Left lung (tissue), 10 donors: ENCODE measurements around the gene HCK. TPM values are rescaled to one million over a fixed set of nuclear protein-coding genes. Genes with fewer than 3 reads are reported as not detected.

ENCODE experiments used
- ATAC-seq: fragments of 200-7000 bp; cut with Tn5 transposase; one replicate; pipeline ENCODE4 v1.9.1; 2020; ENCODE audit warnings: moderate library complexity
- DNase-seq, 4 donors: peaks; one replicate each; pipeline ENCODE4 v3.0.0-alpha.2; 2013 to 2020
- H3K27ac ChIP-seq, 2 donors: fragments of 200-600 bp; sonication (generic) in 1 of 2; one replicate each; pipeline versions ENCODE4 v1.5.0 to v1.8.0; 2020 to 2021
- H3K27me3 ChIP-seq, 2 donors: fragments of 200-600 bp; sonication (generic) in 1 of 2; one replicate each; pipeline versions ENCODE4 v1.5.0 to v1.8.0; 2020 to 2021
- H3K36me3 ChIP-seq, 2 donors: fragments of 200-600 bp; sonication (generic) in 1 of 2; one replicate each; pipeline versions ENCODE4 v1.5.0 to v1.8.0; 2020 to 2021
- H3K4me1 ChIP-seq, 2 donors: fragments of 200-600 bp; one replicate each; pipeline ENCODE4 v1.8.0; 2021
- H3K4me3 ChIP-seq, 2 donors: fragments of 200-600 bp; sonication (generic) in 1 of 2; one replicate each; pipeline versions ENCODE4 v1.5.0 to v1.8.0; 2020 to 2021; ENCODE audit warnings: mild to moderate bottlenecking in 1 of 2
- H3K9me3 ChIP-seq, 2 donors: fragments of 200-600 bp; sonication (generic) in 1 of 2; one replicate each; pipeline versions ENCODE4 v1.5.0 to v1.8.0; 2020 to 2021
- CTCF ChIP-seq, 2 donors: fragments of 200-600 bp; sonication (generic) in 1 of 2; IDR thresholded peaks; one replicate each; pipeline versions ENCODE4 v1.5.0 to v1.8.0; 2021; ENCODE audit warnings: antibody characterized with exemption in 2 of 2
- intact Hi-C, 2 donors: fragments of 100-400 bp; cut with DNase I; formaldehyde crosslinking; loops; one replicate each; pipeline versions ENCODE4 v1.11.2 to v1.14.2; 2022
- polyA plus RNA-seq, 6 donors: library from polyadenylated mRNA; unstranded; fragments of 120-200 nt; gene quantifications; one replicate each; pipeline ENCODE4 v1.2.1, GENCODE V29; 2013; ENCODE audit not compliant: insufficient read length in 6 of 6
- total RNA-seq, 2 donors: library from RNA; stranded (reverse); fragmentation: NEBNext Ultra II Directional; extraction: Animal tissue kit (Norgen Biotek cat#: 25700); gene quantifications; one replicate each; pipeline ENCODE4 v1.2.1, GENCODE V29; 2021
- donor health status: DM: no; HTN: yes; CAD: no.
- donor health status: DM: no; HTN: no; CAD: no.

HCK gene
- total and polyA plus RNA-seq, 8 donors = 3.0 to 110 (median 5.0) TPM

- peaks cover 30 to 59% of the 10 kb centered on the region in 2 donors for H3K27me3 ChIP-seq
- H3K36me3 ChIP-seq = peaks cover 0 to 7% of the 10 kb centered on the region in 2 donors
- ATAC-seq (no peak), DNase-seq (no peak)
- peaks cover 0 to 36% of the 10 kb centered on the region in 2 donors for H3K4me1 ChIP-seq
- TF ChIP-seq CTCF (IDR thresholded peaks at IDR 0.05) = no peak
- peak overlapping the region in 1 of 2 donors; percentile 97 for H3K27ac ChIP-seq
- intact Hi-C loops = no loop called here
- no peak overlapping the region for H3K4me3 ChIP-seq
- no peaks in the 10 kb centered on the region for H3K9me3 ChIP-seq
Measured at GRCh38 chr20:32050324-32050841, 1.7 kb upstream of the HCK start.

DNA sequence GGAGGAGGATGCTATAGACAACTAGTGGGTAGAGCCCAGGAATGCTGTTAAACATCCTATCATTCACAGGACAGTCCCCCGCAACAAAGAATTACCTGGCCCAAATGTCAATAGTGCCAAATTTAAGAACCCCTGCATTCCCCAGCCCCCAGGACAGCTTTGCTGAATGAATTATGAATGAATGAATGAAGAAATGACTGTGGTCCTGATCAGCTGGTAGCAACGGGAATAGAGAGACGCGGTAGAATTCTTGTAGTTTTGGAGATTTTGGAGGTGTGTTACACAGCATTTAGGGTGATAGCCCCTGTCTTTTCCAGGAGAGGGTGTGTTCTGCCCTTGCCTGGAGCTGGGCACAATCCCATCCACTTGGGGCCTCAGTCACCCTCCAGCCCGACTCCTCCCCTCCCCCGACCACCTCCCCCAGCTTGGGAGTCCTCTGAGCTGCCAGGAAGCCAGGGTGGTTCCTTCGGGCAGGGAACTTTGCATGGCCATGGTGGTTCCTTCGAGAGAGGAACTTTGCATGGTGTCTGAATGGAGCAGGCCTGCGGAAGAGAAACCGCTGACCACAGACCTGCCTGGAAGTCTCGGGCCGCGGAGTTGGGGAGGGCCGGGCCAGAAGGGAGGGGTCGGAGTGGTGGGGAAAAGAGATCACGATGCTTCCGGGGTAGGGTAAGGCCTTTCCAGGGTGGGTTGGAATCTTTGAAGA lies 1.0 kb upstream of the HCK start:
- peak in 2 of 4 donors; percentile 76 to 94 for DNase-seq
- peak overlapping the region; percentile 70 to 97 for H3K27ac ChIP-seq
- H3K36me3 ChIP-seq = peaks cover 0 to 7% of the 10 kb centered on the region in 2 donors
- peak overlapping the region in 1 of 2 donors; percentile 58 for H3K4me3 ChIP-seq
- peaks cover 30 to 56% of the 10 kb centered on the region in 2 donors for H3K27me3 ChIP-seq
- intact Hi-C loops = no loop called here
- peaks cover 0 to 42% of the 10 kb centered on the region in 2 donors for H3K4me1 ChIP-seq
- TF ChIP-seq CTCF (IDR thresholded peaks at IDR 0.05) = no peak
- H3K9me3 ChIP-seq = no peaks in the 10 kb centered on the region
- ATAC-seq = peak; percentile 67

DNA sequence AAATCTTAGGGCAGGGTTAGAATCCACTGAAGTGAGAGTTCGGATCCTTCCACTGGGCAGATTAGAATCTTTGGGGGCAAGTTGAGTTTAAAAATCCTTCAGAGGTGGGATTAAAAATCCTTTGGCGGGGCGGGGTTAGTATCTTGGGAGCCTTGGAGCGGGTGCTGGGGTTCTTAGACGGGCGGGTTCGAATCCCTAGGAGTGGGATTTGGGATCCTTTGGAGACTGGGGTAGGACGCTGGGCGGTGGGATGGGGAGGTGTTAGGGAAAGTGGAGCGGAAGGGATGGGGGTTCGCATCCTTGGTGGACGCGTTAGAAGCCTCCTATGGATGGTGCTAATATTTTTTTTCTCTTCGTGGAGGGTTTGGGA lies 337 bp upstream of the HCK start:
- ATAC-seq (no peak), DNase-seq (no peak)
- Histone ChIP-seq H3K4me1 (peaks cover 0 to 49% of the 10 kb centered on the region in 2 donors), H3K27ac (peak overlapping the region; percentile 70 to 97), H3K9me3 (no peaks in the 10 kb centered on the region), H3K27me3 (peaks cover 30 to 56% of the 10 kb centered on the region in 2 donors), H3K36me3 (peaks cover 0 to 7% of the 10 kb centered on the region in 2 donors), H3K4me3 (peak overlapping the region in 1 of 2 donors; percentile 58)
- no peak for TF ChIP-seq CTCF (IDR thresholded peaks at IDR 0.05)
- intact Hi-C loops = no loop called here

DNA sequence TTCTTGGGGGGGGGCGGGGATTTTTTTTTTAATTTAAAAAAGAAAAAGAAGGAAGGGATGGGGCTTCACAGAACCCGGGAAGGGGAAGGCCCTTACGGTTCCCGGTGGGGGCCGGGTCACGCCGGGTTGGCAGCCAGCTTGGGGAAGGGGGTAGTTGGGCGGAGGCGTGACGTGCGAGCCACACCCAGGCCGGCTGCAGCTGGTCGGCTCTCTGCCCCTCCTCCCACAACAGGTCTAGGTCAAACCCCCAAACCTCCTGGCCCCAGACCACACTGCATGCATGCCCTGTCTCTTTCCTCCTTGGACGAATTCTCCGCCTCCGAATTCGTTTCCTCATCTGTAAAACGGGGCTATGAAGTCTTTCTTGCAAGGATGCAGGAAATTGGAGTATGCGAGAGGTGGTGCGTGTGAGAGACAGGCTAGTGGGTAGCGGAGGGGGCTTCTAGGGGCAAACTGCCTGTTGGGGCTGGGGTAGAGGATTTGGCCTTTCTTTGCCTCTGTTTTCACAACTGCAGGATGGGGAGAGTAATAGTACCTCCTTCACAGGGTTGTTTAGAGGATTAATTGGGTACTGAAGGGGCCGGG lies 828 bp downstream of the HCK start:
- peaks cover 0 to 60% of the 10 kb centered on the region in 2 donors for H3K4me1 ChIP-seq
- DNase-seq = peak in 2 of 4 donors; percentile 87 to 98
- peak overlapping the region; percentile 26 to 97 for H3K27ac ChIP-seq
- peaks cover 30 to 58% of the 10 kb centered on the region in 2 donors for H3K27me3 ChIP-seq
- no peaks in the 10 kb centered on the region for H3K9me3 ChIP-seq
- intact Hi-C loops = no loop called here
- TF ChIP-seq CTCF (IDR thresholded peaks at IDR 0.05) = no peak
- peaks cover 0 to 12% of the 10 kb centered on the region in 2 donors for H3K36me3 ChIP-seq
- peak overlapping the region; percentile 28 to 58 for H3K4me3 ChIP-seq
- peak; percentile 80 for ATAC-seq

GRCh38 chr20:32053648-32054047 lies 1.6 kb downstream of the HCK start:
- Histone ChIP-seq H3K9me3 (no peaks in the 10 kb centered on the region), H3K4me1 (peaks cover 0 to 66% of the 10 kb centered on the region in 2 donors), H3K27ac (peak overlapping the region in 1 of 2 donors; percentile 97), H3K4me3 (peak overlapping the region in 1 of 2 donors; percentile 58), H3K27me3 (peaks cover 30 to 62% of the 10 kb centered on the region in 2 donors), H3K36me3 (peaks cover 0 to 15% of the 10 kb centered on the region in 2 donors)
- intact Hi-C loops = no loop called here
- DNase-seq (no peak), ATAC-seq (no peak)
- TF ChIP-seq CTCF (IDR thresholded peaks at IDR 0.05) = no peak
